Measurements from ENCODE around the gene HOXD4. TPM values are rescaled to one million over a fixed set of nuclear protein-coding genes. Genes with fewer than 3 reads are reported as not detected.

HOXD4 gene
- total and polyA plus RNA-seq, 4 donors, result 0.12 to 1.1 (median 0.48) TPM

- H3K27ac ChIP-seq (ENCODE audit: low read depth in 1 of 2, low read length in 1 of 2), result no peak overlapping the region
- DNase-seq, result no peak
- no peak for ATAC-seq (ENCODE audit: insufficient read depth, low FRiP score)
- no peak for TF ChIP-seq CTCF (IDR thresholded peaks at IDR 0.05; ENCODE audit: control extremely low read depth, extremely low read depth)
- no peaks in the 10 kb centered on the region for H3K36me3 ChIP-seq (ENCODE audit: control insufficient read depth in 4 of 4, insufficient read depth in 4 of 4, low read length in 4 of 4)
- no peak overlapping the region for H3K9ac ChIP-seq (ENCODE audit: insufficient read depth in 1 of 2, low read length in 2 of 2)
- peaks cover 0 to 1% (median 0%) of the 10 kb centered on the region in 5 donors for H3K4me1 ChIP-seq (ENCODE audit: control insufficient read depth in 5 of 5, insufficient read depth in 5 of 5, low read length in 5 of 5)
- H3K9me3 ChIP-seq (ENCODE audit: control insufficient read depth in 4 of 4, insufficient read depth in 3 of 4, low read length in 3 of 4), result peaks cover 0 to 7% (median 0%) of the 10 kb centered on the region in 4 donors
- H3K4me3 ChIP-seq, result no peak overlapping the region
- H3K27me3 ChIP-seq (ENCODE audit: control insufficient read depth in 3 of 3, insufficient read depth in 3 of 3, low read length in 2 of 3), result peaks cover 14 to 97% (median 94%) of the 10 kb centered on the region in 3 donors
- WGBS, 2 donors, result 26 to 29% methylated on average over 6 of the region's 6 CpGs
These were observed 5.2 kb upstream of the HOXD4 start for GRCh38 chr2:176146101-176146500.

- H3K9ac ChIP-seq (ENCODE audit: insufficient read depth in 1 of 2, low read length in 2 of 2), result no peak overlapping the region
- TF ChIP-seq CTCF (IDR thresholded peaks at IDR 0.05; ENCODE audit: control extremely low read depth, extremely low read depth), result no peak
- H3K9me3 ChIP-seq (ENCODE audit: control insufficient read depth in 4 of 4, insufficient read depth in 3 of 4, low read length in 3 of 4), result peaks cover 0 to 7% (median 0%) of the 10 kb centered on the region in 4 donors
- no peak overlapping the region for H3K4me3 ChIP-seq
- ATAC-seq (ENCODE audit: insufficient read depth, low FRiP score), result no peak
- no peak overlapping the region for H3K27ac ChIP-seq (ENCODE audit: low read depth in 1 of 2, low read length in 1 of 2)
- H3K27me3 ChIP-seq (ENCODE audit: control insufficient read depth in 3 of 3, insufficient read depth in 3 of 3, low read length in 2 of 3), result peaks cover 16 to 96% (median 92%) of the 10 kb centered on the region in 3 donors
- no peaks in the 10 kb centered on the region for H3K36me3 ChIP-seq (ENCODE audit: control insufficient read depth in 4 of 4, insufficient read depth in 4 of 4, low read length in 4 of 4)
- DNase-seq, result no peak
- H3K4me1 ChIP-seq (ENCODE audit: control insufficient read depth in 5 of 5, insufficient read depth in 5 of 5, low read length in 5 of 5), result peaks cover 0 to 3% (median 0%) of the 10 kb centered on the region in 5 donors
These were observed 4.7 kb upstream of the HOXD4 start for GRCh38 chr2:176146645-176147044.

- WGBS, 2 donors, result 14 to 18% methylated on average over 30 to 32 of the region's 32 CpGs
These were observed 4.0 kb upstream of the HOXD4 start for GRCh38 chr2:176147210-176147799.

More at GRCh38 chr2:176147210-176147799, 4.0 kb upstream of the HOXD4 start:
- TF ChIP-seq CTCF (IDR thresholded peaks at IDR 0.05; ENCODE audit: control extremely low read depth, extremely low read depth), result no peak
- Histone ChIP-seq H3K27me3 (ENCODE audit: control insufficient read depth in 3 of 3, insufficient read depth in 3 of 3, low read length in 2 of 3) (peaks cover 23 to 95% (median 88%) of the 10 kb centered on the region in 3 donors), H3K9ac (ENCODE audit: insufficient read depth in 1 of 2, low read length in 2 of 2) (no peak overlapping the region), H3K27ac (ENCODE audit: low read depth in 1 of 2, low read length in 1 of 2) (no peak overlapping the region), H3K4me1 (ENCODE audit: control insufficient read depth in 5 of 5, insufficient read depth in 5 of 5, low read length in 5 of 5) (peaks cover 0 to 6% (median 0%) of the 10 kb centered on the region in 5 donors), H3K36me3 (ENCODE audit: control insufficient read depth in 4 of 4, insufficient read depth in 4 of 4, low read length in 4 of 4) (no peaks in the 10 kb centered on the region), H3K4me3 (no peak overlapping the region), H3K9me3 (ENCODE audit: control insufficient read depth in 4 of 4, insufficient read depth in 3 of 4, low read length in 3 of 4) (peaks cover 0 to 7% (median 0%) of the 10 kb centered on the region in 4 donors)
- ATAC-seq (ENCODE audit: insufficient read depth, low FRiP score) (no peak), DNase-seq (no peak)
